RPMI8226 (cell line): ENCODE measurements around the gene PLA2G10.
"Not testable (repeated sequence)": the region's sequence is repeated elsewhere in the genome, so short reads cannot be mapped to it uniquely, and the experiment has no call there.

Experiments
- DNase-seq: peaks from one replicate; pipeline ENCODE4 v3.0.0-alpha.2; 2015

The PLA2G10 gene

GRCh38 chr16:14658063-14658462 is 36.0 kb downstream of the PLA2G10 start:
- DNase-seq, result no peak

GRCh38 chr16:14652726-14653125 is 41.4 kb downstream of the PLA2G10 start:
- DNase-seq, result no peak

- DNase-seq, result no peak
These were observed 43.5 kb downstream of the PLA2G10 start for GRCh38 chr16:14650629-14651028.

- no peak for DNase-seq
These were observed 44.3 kb downstream of the PLA2G10 start for GRCh38 chr16:14649816-14650215.

GRCh38 chr16:14641926-14642325 is 52.2 kb downstream of the PLA2G10 start:
- DNase-seq, result no peak

- DNase-seq, result no peak
These were observed 52.9 kb downstream of the PLA2G10 start for GRCh38 chr16:14641206-14641605.

GRCh38 chr16:14640538-14640937 is 53.6 kb downstream of the PLA2G10 start:
- no peak for DNase-seq

- not testable (repeated sequence) for DNase-seq
These were observed 57.2 kb downstream of the PLA2G10 start for GRCh38 chr16:14636951-14637240.

GRCh38 chr16:14636179-14636950 is 57.7 kb downstream of the PLA2G10 start:
- not testable (repeated sequence) for DNase-seq

- no peak for DNase-seq
These were observed 58.5 kb downstream of the PLA2G10 start for GRCh38 chr16:14635395-14636165.

GRCh38 chr16:14634389-14634725 is 59.8 kb downstream of the PLA2G10 start:
- no peak for DNase-seq

- peak; percentile 99 for DNase-seq
These were observed 61.2 kb downstream of the PLA2G10 start, which contains the start of gene BFAR for GRCh38 chr16:14632693-14633569. BFAR (plus strand) TSS chr16:14632951; CDS start chr16:14644347, 11,396 bp downstream.

- DNase-seq, result not testable (repeated sequence)
These were observed 63.3 kb downstream of the PLA2G10 start for GRCh38 chr16:14630620-14631330.

- peak; percentile 99 for DNase-seq
These were observed 64.0 kb downstream of the PLA2G10 start, which contains the start of gene PARN for GRCh38 chr16:14629919-14630619. PARN (minus strand) TSS chr16:14630260; CDS start chr16:14630125, 135 bp downstream.

GRCh38 chr16:14629612-14629918 is 64.5 kb downstream of the PLA2G10 start:
- no peak for DNase-seq

GRCh38 chr16:14628806-14629611 is 65.1 kb downstream of the PLA2G10 start:
- DNase-seq, result peak; percentile 23

GRCh38 chr16:14627078-14627477 is 67.0 kb downstream of the PLA2G10 start:
- no peak for DNase-seq
